Germinal center (tissue), 1 donor: Measurements from ENCODE around the gene SH3TC1.

Experiments used
- DNase-seq: peaks from one replicate; pipeline ENCODE4 v3.0.0; 2012; ENCODE audit warnings: mixed read lengths, low spot score

The SH3TC1 gene

GRCh38 chr4:8289151-8289750 is 90.2 kb downstream of the SH3TC1 start:
- DNase-seq: no peak

GRCh38 chr4:8289956-8290700 is 91.0 kb downstream of the SH3TC1 start:
- DNase-seq: peak; percentile 19

- no peak for DNase-seq
Measured at GRCh38 chr4:8290701-8290970, 91.5 kb downstream of the SH3TC1 start.
